HG03575 (cell line): ENCODE data around the gene SPDYE3.
"Not testable (repeated sequence)": the region's sequence is repeated elsewhere in the genome, so short reads cannot be mapped to it uniquely, and the experiment has no call there.

Source experiments
- ATAC-seq: cut with Tn5 transposase; IDR thresholded peaks from one replicate; pipeline ENCODE4 v1.9.1; 2021; ENCODE audit not compliant: unreplicated experiment, insufficient number of reproducible peaks, low FRiP score; ENCODE audit errors: extremely low read depth

The SPDYE3 gene, protein sequence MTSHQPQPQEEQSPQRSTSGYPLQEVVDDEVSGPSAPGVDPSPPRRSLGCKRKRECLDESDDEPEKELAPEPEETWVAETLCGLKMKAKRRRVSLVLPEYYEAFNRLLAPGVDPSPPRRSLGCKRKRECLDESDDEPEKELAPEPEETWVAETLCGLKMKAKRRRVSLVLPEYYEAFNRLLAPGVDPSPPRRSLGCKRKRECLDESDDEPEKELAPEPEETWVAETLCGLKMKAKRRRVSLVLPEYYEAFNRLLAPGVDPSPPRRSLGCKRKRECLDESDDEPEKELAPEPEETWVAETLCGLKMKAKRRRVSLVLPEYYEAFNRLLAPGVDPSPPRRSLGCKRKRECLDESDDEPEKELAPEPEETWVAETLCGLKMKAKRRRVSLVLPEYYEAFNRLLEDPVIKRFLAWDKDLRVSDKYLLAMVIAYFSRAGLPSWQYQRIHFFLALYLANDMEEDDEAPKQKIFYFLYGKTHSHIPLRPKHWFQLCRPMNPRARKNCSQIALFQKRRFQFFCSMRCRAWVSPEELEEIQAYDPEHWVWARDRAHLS

DNA sequence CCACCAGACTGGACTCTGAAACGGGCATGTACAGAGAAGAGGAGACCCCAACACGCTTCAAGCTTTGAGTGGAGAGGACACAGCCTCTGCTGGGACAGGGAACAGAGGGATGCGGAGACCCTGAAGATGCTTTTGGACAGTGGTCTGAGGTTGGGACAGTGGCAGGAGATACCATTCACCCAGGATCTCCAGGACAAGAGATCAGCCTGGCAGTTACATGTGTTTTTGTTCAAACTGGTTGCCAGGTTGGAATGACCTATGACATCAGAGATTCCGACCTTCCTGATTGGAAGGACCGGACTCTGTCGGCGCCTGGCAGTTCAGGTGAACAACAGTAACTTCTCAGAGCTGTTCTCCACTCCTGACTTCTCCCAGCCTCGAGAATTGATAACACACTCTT is at the start of gene SPDYE3:
SPDYE3 (plus strand) TSS at position 301 of the 400 bp plus-strand sequence. CDS start 184 bp downstream, outside the sequence.
- not testable (repeated sequence) for ATAC-seq

DNA sequence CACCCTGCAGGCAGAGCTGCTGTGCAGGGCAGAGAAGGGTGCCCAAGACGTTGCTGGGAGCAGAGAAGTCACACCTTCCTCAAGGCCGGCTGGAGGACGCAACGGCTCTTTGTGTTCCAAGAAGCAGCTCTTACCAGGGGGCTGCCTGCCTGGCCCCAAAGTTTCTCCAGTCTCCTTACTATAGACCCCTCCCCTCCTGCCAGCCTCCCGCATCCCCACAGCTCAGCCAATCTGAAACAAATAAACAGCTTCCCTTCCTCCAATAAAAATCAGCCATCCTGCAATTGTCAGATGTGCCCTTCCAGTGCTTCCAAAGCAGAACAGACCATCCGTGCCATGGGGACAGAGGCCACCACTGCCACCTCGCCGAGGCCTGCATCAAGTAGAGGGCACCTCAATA is 47.5 kb upstream of the SPDYE3 start:
- not testable (repeated sequence) for ATAC-seq

DNA sequence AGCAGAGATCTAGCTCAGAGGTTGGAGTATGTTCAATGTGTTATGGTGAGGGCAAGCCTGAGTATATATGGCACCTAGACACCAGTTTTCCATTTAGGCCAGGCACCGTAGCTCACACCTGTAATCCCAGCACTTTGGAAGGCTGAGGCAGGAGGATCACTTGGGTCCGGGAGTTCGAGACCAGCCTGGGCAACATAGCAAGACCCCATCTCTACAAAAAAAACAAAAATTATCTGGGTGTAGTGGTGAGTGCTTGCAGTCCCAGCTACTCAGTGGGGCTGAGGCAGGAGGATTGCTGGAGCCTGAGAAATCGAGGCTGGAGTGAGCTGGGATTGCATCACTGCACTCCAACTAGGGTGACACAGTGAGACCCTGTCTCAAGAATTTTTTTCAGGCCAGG is 44.6 kb upstream of the SPDYE3 start:
- ATAC-seq = not testable (repeated sequence)

- not testable (repeated sequence) for ATAC-seq
These were observed 43.3 kb upstream of the SPDYE3 start for GRCh38 chr7:100264223-100264622.

DNA sequence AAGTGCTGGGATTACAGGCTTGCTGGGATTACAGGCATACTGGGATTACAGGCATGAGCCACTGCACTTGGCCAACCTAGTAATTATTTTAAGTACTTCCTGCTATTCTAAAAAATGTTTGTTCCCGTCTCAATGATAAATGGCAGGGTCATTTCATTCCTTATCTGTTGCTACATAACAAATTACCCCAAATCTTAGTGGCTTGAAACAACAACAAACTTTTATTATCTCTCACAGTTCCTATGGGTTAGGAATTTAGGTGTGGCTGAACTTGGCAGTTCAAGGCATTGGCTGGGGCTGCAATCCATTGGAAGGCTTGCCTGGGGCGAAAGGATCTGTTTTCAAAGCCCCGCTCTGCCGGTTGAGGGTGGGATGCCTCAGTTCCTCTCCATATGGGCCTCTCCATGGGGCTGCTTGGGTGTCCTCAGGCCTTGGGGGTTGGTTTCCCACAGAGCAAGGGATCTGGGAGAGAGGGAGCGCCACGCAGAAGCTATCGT is 42.8 kb upstream of the SPDYE3 start:
- not testable (repeated sequence) for ATAC-seq

DNA sequence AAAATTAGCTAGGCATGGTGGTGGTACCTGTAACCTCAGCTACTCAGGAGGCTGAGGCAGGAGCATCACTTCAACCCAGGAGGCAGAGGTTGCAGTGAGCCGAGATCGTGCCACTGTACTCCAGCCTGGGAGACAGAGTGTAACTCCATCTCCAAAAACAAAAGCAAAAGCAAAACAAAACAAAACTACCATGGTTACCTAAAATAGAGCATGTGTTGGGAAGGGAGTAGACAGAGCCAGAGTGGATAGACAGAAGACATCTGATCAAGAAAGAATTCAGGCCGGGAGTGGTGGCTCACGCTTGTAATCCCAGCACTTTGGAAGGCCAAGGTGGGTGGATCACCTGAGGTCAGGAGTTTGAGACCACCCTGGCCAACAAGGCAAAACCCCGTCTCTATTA is 41.7 kb upstream of the SPDYE3 start:
- ATAC-seq = not testable (repeated sequence)

DNA sequence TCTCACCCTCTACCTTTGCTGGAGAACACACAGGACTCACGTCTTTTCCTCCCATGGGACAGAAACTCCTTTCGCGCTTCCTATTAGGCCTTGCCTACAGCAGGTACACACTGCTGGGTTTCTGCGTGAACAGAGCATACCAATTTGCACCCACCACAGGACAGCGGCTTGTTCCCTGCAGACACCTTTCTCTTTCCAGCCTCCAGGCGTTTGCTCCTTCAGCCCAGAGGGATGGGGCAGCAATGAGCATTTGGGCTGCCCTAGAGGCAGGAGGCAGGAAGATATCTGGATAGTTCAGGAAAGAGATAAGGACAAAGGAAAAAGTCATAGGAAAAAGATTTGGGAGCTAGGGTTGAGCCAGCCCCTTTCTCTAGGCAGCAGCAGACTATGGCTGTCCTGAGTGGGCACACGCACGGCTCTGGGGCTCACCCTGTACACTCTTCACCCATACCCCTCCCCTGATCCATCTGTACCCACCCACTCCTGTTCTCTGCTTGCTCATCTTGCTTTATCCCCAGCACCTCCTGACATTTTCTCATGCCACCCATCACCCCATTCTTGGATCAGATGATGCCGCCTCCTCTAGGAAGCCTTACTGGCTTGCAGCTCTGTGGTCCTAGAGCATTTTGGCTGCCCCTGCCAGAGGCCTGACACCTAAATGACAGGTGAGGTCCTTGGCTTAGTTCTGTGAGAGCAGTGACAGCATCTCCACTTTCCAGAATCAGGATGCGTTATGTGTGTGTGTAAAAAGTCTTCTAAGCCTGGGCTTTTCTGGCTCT is 40.7 kb upstream of the SPDYE3 start:
- no peak for ATAC-seq

GRCh38 chr7:100267648-100268047 is 39.9 kb upstream of the SPDYE3 start:
- ATAC-seq = no peak

GRCh38 chr7:100268882-100269281 is 38.6 kb upstream of the SPDYE3 start:
- not testable (repeated sequence) for ATAC-seq

DNA sequence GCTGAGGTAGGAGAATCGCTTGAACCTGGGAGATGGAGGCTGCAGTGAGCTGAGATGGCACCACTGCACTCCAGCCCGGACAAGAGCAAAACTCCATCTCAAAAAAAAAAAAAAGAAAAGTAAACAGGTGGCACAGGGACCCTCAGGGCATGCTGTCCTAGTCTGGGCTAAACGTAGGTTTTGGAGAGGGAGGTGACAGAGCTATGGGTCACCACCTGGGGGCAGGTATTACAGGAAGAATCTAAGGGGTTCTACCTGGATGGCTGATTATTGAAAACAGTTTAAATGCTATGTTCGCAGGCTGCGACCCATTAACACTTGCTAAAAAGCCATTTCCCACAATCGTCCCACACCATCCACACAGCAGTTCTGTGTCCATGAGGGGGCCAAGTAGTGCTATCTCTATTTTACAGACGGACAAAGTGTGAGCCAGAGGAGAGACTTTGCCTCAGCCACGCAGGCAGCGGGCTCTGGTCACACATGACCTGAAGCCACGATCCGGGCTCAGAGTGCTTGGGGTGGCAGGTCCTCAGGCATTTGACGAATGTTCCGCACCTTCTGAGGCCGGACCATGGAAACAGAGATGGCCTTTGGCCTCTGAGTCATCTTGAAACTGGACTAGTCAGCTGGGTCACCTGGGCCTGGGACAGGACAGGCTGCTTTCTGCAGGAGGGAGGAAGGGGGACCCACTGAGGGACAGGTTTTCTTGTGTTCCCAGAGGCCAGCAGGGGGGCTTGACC is 38.0 kb upstream of the SPDYE3 start:
- not testable (repeated sequence) for ATAC-seq

GRCh38 chr7:100270046-100270918 is 37.2 kb upstream of the SPDYE3 start:
- ATAC-seq = not testable (repeated sequence)

DNA sequence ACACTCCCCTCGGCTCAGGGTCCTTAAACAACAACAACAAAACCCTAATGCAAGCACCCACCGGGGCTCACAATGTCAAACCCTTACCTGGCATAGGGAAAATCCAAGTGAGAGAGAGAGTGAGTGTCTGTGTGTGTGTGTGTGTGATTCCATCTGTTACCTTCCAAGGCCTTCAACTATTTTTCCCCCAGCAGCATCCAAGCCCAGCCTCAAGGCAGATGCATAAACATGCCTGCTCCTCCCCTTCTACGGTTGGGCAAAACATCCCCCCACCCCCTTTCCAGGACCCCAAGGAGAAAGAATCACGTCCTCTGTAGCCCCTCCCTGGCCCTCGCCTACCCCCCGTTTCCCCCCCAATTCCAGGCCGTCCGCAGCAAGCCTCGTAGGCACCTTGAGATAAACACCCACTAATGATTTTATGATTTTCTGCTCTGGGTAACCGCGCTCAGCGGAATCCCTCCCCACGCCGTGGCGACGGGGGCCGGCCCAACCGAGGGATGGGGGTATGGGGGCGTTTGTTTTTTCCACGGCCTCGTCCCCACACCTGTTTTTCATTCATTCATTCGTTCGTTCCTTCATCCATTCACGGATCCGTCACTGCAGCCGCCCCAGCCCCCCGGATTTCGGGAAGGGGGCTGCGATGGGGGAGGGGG is 36.4 kb upstream of the SPDYE3 start:
- ATAC-seq = not testable (repeated sequence)

- ATAC-seq = no peak
These were observed 35.6 kb upstream of the SPDYE3 start for GRCh38 chr7:100271716-100272537.

DNA sequence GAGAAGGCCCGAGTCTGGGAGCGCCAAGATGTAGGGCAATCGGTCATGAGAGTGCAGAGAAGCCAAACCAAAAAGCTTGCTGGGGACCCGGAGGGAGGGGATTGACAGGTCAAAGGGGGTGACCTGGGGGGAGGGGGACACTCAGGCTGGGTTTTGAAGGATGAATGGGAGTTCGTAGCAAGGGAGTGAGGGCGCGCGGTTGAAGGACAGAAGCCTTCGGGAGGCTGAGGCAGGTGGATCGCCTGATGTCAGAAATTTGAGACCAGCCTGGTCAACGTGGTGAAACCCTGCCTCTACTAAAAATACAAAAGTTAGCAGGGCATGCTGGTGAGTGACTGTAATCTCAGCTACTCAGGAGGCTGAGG is 35.0 kb upstream of the SPDYE3 start:
- ATAC-seq = not testable (repeated sequence)

DNA sequence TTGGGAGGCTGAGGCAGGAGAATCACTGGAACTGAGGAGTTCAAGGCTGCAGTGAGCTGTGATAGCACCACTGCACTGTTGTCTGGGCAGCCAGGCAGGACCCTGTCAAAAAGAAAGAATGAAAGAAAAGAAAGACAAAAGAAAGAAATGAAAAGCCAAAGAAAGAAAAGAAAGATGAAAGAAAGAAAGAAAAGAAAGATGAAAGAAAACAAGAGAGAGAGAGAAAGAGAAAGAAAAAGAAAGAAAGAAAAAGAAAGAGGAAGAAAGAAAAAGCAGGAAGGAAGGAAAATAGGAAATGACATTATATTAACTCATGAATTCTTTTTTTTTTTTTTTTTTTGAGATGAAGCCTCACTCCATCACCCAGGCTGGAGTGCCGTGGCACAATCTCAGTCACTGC is 32.4 kb upstream of the SPDYE3 start:
- no peak for ATAC-seq

GRCh38 chr7:100276126-100276525 is 31.4 kb upstream of the SPDYE3 start:
- ATAC-seq = not testable (repeated sequence)

- not testable (repeated sequence) for ATAC-seq
These were observed 25.4 kb upstream of the SPDYE3 start for GRCh38 chr7:100282069-100282608.
